HG03280 (cell line): ENCODE measurements around the gene PADI2.
"Not testable (repeated sequence)": the region's sequence is repeated elsewhere in the genome, so short reads cannot be mapped to it uniquely, and the experiment has no call there.

ENCODE experiments used
- ATAC-seq: cut with Tn5 transposase; IDR thresholded peaks from one replicate; pipeline ENCODE4 v1.9.1; 2021; ENCODE audit warnings: mild to moderate bottlenecking, moderate library complexity; ENCODE audit not compliant: unreplicated experiment

The PADI2 gene

DNA sequence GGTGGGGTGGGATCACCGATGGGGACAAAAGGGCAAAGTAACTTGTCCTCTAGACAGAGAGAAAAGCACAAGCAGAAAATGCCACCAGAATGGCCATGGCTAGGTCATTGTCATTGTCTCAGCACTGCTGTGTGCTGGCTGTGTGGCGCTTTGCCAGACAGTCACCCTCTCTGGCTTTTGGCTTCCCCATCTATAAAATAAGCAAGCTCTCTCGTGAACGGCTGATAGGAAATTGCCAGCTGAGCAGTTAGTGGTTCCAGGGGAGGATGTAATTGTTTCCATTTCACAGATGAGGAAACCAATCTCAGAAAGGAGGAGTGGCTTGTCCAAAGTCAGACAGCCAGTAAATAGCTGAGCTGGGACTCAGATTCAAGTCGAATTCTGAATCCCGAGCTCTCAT, 32.5 kb downstream of the PADI2 start:
- no peak for ATAC-seq

DNA sequence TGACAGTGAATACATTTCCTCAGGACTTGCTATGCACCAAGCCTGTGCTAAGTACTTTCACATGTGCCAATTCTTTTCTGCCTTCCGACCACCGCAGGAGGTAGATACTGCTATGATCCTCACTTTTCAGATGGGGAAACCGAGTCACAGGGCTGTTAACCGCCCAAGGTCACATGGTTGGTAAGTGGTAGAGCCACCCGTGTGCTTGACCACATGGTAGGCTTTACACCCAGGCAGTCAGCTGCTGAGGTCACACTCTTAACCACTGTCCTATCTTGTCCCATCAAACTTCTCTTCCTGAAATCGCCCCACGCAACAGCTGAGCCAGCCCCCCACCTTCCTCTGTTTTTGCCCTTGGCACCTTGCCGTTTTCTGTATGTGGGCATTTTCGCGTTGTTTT, 34.5 kb downstream of the PADI2 start:
- no peak for ATAC-seq

DNA sequence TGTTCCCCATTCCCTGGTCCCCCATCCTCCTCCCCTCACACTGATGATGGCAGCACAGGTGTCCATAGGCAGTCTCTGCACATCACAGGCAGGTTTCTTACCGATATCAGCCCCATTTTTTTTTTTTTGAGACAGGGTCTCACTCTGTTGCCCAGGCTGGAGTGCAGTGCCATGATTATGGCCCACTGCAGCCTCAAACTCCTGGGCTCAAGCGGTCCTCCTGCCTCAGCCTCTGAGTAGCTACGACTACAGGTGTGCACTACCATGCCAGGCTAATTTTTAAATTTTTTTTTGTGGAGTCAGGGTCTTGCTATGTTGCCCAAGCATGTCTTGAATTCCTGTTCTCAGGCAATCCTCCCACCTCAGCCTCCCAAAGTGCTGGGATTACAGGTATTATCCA, 36.5 kb downstream of the PADI2 start:
- ATAC-seq, result no peak

DNA sequence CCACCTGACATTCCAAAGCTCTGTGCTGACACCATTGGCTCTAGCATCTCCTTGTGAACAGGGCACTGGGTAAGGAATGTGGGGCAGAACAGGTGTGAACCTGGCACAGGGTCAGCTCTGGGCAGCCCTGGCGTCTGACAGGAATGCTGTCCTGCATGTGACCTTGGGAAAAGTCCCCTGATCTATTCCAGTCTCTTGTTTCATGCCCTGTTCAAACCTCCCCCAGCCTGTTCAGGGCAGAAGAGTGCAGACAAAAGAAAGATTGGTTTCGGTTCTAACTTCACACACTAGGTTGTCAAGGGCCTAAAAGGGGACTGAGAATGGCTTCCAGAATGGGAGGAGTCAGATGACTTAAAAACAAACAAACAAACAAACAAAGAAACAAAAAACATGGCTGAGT, 37.8 kb downstream of the PADI2 start:
- no peak for ATAC-seq

DNA sequence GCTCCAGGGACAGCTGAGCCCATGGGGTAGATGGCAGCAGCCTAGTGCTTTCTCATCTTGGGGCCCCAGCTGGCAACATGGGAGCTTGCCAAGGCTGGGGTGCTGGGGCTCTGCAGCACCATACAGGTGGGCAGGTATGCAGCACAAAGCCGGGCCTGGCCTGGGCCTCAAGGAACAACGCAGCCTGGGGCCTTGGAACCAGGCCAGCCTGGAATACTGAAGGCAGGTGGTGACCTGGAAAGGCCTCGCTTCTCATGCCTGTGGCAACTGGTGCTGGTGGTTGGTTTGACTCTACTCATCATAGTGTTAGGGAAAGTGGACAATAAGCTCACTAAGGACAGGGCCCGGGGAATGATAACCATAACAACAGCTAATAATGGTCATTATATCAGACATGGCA, 38.4 kb downstream of the PADI2 start:
- no peak for ATAC-seq

DNA sequence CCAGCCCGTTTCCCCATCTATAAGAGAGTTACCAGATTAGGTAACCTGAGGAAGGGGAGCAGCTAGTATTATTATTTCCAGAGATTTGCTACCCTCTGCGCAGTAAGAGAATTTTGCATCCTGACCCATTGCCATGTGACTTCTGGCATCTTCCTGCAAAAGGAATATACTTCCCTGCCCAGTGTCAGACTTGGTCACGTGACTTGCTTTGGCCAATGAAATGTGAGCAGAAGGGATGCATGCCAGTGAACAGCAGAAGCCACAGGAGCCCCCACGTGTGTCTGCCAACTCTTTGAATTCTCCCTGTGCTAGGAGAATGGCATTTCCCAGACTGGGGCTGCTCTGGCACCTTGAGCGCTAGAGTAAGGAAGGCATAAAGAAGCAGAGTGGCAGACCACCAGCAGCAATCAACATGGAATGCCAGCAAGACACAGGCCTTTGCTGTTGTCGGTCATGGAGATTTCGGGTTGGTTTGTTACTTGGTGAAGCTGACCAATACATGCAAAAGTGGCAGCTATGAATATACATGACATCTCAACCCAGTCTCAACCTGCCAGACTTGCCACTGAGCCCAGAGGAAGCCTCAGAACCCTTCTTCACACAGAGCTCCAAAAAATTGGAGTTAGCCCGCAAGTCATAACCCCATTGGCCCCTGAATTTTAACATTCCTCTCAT, 39.0 kb downstream of the PADI2 start:
- no peak for ATAC-seq

DNA sequence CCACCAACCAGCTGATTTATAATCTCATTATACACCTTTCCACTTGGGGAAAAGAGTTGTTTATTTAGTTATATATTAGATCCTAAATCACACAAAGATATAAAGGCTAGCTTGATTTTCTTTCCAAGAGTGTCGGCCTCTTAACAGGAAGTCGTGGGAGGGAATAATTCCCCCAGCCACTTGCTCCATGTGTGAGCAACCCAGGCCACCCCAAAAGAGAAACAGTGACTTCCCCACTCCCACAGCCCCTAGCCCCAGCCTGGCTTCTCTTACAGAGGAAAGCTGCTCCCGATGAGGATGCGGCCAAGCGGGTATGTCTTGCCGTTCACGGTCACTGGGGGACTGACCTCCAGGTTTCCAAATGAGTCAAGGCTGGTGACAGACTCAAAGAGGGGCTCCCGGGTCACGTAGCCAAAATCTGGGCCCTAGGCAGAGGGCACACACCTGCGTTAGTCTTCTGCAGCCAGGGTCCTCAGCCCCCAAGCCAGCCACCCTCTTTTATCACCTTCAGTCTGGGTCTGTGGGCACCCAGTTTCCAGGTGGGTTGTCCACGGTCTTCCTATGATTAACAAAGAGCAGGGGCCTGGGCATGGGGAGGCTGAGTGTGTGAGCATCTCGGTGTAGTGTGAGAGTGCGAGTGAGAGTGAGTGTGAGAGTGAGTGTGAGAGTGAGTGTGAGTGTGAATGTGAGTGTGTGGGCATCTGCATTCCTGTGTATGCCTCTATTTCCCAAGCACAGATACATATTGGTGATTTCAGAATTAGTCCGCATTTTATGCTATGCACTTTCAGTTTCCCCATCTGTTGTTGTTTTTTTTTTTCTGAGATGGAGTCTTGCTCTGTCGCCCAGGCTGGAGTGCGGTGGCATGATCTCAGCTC, 40.0 kb downstream of the PADI2 start:
- no peak for ATAC-seq

DNA sequence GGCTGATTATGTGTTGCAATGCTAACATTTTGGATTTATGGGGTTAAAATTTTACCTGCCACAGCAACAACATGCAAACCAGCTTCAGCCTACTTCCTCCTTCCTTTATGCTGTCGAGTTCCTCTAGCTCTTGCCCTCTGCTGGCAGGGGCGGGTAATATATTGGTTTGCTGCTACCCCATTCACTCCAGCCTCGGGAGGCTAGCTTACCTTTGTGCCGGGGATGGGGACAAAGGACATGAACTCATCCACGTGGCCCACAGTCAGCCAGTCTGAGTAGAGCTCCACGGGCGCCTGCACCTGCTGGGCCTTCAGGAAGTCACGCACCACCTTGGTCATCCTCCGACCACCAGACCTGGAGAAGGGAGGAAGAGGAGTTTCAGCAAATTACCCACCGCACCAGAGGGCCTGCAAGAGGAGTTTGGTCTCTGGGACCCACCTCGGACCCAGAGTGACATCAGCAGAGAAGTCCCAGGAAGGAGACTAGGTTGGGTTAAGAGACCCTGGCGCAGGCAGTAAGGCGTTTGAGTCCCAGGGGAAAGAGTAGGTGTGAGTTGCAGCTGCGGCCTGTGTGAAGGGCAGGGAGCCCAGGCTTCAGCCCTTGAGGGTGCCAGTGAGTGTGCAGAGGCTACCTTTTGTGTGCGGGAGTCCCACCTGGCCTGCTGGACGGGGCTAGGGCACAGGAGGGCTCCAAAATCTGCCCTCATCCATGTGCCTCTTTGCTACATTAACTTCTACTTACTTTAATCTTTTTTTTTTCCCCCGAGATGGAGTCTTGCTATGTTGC, 43.6 kb downstream of the PADI2 start:
- no peak for ATAC-seq

DNA sequence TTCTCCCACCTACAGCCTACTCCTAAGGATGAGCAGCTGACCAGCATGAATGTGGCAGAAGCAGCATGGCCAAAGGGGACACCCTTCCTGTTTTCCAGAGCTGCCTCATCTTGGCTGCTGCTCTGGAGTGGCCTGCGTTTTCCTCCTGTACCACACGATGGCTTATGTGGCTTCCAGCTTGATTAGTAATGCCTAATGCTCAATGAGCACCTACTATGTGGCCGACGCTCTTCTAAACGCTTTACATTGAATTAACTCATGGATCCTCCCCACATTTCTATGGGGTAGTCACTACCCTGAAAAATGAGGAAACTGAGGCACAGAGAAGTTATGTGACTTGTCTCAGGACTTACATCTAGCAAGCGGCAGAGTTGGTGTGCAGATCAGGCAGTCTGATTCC, 47.5 kb downstream of the PADI2 start:
- ATAC-seq, result no peak

DNA sequence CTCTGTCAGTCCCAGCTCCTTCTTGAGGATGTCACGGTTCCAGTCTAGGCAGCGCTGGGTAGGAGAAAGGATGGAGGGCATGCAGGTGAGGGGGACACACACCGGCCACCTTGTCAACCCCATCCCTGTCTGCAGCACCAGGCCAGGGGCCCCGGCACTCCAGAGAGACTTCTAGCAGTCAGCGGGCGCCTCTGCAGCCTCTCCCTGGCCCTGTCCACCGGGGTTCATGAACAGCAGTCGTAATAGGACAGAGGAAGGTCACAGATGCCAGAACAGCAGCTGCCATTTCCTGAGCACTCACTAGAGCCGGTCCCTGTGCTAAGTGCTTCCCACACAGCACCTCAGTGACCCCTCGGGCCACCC, 49.1 kb downstream of the PADI2 start:
- ATAC-seq, result no peak

DNA sequence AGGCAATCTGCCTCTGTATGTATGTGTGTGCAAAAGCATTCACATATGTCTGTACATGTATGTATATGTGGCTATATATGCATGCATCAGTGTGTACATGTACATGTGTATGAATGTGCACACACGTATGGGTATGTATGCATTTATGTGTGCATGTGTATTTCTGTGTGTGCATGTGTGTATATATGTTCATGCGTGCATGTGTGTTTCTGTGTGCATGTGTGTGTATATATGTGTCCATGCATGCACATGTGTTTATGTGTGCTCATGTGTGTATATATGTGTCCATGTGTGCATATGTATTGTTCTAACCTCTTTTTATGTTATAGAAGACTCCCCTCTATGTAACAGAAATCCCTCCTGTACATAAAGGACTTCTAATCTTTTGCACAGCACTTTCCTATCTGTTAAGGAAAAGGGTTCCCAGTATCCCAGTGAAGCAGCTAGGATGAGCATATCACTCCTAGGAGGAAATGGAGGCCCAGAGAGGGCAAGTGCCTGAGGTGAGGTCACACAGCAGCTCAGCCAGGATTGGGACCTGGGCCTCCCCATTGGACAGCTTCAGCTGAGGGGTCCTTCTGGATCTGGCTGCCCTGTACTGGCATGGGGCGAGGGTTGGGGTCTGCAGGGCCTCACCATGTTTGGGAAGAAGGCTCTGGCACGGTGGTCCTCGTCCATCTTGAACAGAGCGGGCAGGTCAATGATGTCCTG, 49.6 kb downstream of the PADI2 start:
- ATAC-seq, result no peak

DNA sequence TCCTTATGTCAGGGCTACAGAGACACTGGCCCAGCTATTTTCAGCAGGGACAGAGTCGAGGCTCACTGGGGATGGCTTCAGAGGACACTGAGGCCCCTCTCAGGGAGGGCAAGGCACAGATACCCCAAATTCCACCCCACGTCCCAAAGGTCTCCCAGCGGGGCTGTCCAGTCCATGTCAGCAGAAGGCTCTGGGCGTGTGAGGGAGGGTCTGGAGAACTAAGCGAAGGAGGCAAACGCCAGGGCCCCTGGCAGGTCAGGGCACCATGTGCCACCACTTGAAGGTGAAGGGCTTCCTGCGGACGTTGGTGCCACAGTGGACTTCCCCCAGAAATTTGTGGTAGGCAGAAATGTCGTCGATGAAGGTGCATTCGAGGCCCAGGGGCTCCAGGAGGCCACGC, 50.5 kb downstream of the PADI2 start:
- ATAC-seq, result no peak

DNA sequence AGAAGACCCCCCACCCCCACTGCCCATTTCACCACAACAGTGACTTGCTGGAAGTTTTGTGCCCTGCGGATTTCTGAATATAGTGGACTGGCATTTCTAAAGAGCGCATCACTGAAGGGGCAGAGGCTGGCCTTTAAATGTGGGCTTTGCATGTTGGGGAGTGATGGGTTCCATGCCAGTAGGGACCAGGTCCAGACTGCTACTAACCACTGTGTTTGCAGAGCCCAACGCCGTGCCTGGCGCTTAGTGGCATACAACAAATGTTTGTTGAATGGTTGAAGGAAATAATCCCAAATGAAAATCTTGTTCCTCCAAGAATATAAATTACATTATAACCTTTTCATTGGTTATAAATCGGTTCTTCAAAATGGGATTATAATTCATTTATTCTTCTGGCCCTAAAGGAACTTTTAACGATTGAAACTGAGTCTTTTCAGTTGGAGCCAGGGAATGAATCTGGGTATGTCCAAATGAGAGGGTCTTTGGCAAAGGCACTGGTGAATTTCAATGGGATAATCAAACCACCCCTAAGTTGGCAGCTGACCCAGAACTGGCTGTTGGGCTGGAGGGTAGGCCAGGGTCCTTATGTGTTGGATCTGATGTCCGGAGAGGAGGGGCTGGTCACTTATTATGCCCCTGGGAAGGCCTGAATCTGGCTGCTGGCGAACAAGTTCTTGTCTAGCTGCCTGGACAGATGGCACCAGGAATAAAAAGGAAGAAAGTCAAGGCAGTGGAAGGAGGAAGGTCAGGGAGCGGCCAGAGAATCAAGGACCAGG, 51.6 kb downstream of the PADI2 start:
- no peak for ATAC-seq

DNA sequence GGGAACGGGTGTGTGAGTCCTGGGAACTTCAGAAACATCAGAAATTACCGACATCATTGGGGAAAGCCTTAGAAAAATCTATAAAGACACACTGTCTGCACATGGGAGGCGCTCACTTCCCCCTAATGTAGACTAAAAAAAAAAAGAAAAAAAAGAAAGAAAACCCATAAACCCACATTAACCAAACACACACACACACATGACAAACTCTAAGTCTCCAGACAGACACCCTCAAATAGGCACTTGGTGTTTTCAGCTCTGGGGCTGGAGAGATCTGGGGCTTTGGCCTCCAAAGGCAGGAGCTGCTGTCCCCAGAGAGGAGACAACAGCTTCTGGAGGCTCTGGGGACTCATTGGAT, 52.2 kb downstream of the PADI2 start:
- ATAC-seq, result no peak

DNA sequence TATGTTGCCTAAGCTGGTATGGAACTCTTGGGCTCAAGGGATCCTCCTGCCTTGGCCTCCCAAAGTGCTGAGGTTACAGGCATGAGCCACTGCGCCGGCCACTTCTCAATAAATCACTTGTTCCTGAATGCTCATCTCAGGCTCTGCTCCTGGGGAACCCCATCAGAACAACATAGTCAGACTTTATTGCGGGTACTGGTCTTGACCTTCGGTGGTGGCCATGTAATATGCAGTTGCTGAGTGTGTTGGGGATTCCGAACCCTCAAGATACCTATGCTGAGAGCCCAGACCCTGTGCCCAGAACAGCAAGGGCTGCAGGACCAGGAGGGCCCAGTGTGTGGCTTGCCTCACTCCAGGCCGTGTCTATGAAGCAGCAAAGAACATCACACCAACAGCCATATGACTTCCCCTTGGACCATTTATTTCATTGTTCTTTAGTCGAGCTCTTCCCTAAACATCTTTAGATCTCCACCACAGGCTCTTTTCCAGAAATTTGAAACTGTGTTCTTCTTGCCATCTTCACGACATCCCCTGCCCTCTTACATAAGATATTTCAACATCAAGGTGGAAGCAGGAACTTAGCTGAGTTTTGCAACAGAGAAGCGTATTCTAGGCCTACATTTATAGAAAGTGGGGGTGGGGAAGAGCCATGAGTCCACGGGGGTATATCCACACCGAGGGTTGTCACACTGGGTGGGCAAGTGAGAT, 52.7 kb downstream of the PADI2 start:
- no peak for ATAC-seq

DNA sequence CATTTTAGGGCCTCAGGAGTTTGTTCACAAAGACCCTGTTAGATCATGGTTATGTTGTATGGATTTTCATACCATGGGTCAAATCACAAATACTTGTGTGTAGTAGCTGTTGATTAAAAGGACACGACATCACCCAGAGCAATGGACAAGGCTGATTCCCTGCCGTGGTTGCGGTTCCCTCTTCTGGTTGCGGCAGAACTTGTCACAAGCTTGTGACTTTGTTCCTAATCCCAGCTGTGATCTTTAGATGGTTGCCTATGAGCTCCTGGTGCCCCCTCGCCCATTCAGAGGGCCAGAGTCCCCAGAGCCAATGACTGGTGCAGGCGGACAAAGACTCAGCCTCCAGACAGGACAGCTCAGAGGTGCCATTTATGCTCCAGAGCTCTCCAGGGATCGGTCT, 53.6 kb downstream of the PADI2 start:
- ATAC-seq, result no peak

DNA sequence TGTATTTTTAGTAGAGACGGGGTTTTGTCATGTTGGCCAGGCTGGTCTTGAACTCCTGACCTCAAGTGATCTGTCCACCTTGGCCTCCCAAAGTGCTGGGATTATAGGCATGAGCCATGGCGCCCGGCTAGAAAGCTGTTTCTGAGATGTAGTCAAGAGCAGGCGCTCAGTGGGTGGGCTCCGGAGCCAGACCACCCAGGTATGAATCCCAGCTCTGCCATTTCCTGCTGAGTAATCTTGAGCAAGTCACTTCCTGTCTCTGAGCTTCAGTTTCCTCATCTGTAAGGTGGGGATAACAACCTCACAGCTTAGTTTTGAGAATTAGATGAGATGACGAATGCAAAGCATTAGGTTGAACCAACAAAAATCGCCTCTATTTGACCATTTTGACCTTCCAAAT, 56.5 kb downstream of the PADI2 start:
- not testable (repeated sequence) for ATAC-seq

DNA sequence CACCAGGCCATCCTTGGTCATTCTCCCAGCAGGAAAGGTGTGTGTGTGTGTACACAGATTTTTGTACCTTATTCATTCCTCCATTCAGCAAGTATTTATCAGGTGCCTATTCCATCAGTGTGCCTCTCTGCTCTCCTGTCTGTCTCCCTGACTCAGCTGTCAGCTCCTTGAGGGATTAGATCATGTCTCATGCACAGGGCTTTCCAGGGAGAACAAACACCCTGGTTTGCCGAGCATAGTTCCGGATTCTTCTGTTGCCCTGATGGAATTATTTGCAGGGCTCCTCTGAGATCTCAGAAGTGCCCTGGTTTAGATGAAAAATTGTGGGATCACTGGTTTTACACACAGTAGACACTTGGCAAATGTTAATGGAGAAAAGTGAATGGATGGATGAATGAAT, 57.4 kb downstream of the PADI2 start:
- ATAC-seq, result no peak

DNA sequence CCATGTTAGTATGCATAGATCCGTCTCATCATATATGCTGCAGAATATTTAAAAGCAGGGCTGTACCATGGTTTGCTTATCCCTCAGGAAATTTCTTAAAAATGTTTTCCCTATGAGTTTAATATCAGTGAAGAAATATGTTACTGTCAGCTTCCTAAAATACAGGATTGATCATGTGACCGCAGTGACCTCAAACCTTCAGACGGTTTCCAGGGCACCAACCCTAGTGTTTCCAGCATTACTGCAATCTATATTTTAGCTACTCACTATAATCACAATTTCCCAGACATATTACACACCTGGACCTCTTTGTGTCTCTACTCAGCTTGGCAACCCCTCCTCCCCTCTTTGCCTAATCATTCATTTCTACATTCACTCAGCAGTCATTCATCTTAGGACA, 57.8 kb downstream of the PADI2 start:
- no peak for ATAC-seq

DNA sequence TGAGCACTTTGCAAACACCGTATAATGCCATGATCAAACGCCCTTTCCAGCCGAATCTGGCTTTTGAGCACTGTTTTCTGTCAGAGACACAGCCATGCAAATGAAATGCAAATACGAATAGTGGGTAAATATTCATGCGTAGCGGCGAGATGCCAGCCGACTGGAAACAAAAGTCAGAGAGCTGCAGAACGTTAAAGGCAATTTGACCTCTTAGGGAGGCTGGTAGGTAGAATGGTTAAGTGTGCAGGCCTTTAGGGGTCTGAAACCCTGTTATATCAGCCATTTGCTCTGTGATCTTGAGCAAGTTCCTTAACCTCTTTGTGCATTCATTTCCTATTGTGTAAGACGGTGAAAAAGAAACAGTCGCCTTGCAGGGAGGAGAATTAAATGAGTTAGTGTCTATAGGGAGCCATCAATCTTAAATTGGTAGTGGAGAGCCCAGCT, 58.9 kb downstream of the PADI2 start:
- no peak for ATAC-seq
